GM23338 (cell line): ENCODE data around the gene KRTAP5-3. TPM values are rescaled to one million over a fixed set of nuclear protein-coding genes. Genes with fewer than 3 reads are reported as not detected.

Experiments used
- ATAC-seq: fragments of 200-7000 bp; cut with Tn5 transposase; 3 replicates; pipeline ENCODE4 v1.9.1; 2020
- DNase-seq: peaks from one replicate; pipeline ENCODE4 v3.0.0-alpha.2; 2015; ENCODE audit warnings: low spot score
- H2AFZ ChIP-seq: fragments of 200-600 bp; sonication (generic); 2 replicates; pipeline ENCODE4 v1.8.0; 2016; ENCODE audit warnings: antibody characterized with exemption, mild to moderate bottlenecking, moderate library complexity
- H3F3A ChIP-seq: fragments of 200-600 bp; sonication (generic); replicated peaks from 2 replicates; pipeline ENCODE4 v1.8.0; 2017; ENCODE audit warnings: antibody characterized with exemption, mixed run types, low read depth
- H3K27ac ChIP-seq: fragments of 200-600 bp; sonication (generic); 2 replicates; pipeline ENCODE4 v1.6.1; 2016; ENCODE audit warnings: low read depth
- H3K27me3 ChIP-seq: fragments of 200-600 bp; sonication (generic); 2 replicates; pipeline ENCODE4 v1.8.0; 2016; ENCODE audit warnings: mild to moderate bottlenecking, mixed run types, moderate library complexity; ENCODE audit not compliant: insufficient read depth
- H3K36me3 ChIP-seq: fragments of 200-600 bp; sonication (generic); 2 replicates; pipeline ENCODE4 v1.8.0; 2016; ENCODE audit warnings: mild to moderate bottlenecking; ENCODE audit not compliant: insufficient read depth
- H3K4me1 ChIP-seq: fragments of 200-600 bp; sonication (generic); 2 replicates; pipeline ENCODE4 v1.8.0; 2016; ENCODE audit warnings: mild to moderate bottlenecking, moderate library complexity; ENCODE audit not compliant: insufficient read depth
- H3K4me2 ChIP-seq: fragments of 200-600 bp; sonication (generic); 2 replicates; pipeline ENCODE4 v1.7.1; 2017; ENCODE audit warnings: mixed run types
- H3K4me3 ChIP-seq: fragments of 200-600 bp; sonication (generic); 2 replicates; pipeline ENCODE4 v1.6.1; 2016; ENCODE audit warnings: mixed run types
- H3K79me2 ChIP-seq: fragments of 200-600 bp; sonication (generic); replicated peaks from 2 replicates; pipeline ENCODE4 v1.8.0; 2017; ENCODE audit warnings: mild to moderate bottlenecking; ENCODE audit not compliant: insufficient read depth
- H3K9me2 ChIP-seq: fragments of 200-600 bp; sonication (generic); 2 replicates; pipeline ENCODE4 v1.8.0; 2017; ENCODE audit not compliant: insufficient read depth
- H4K20me1 ChIP-seq: fragments of 200-600 bp; sonication (generic); replicated peaks from 2 replicates; pipeline ENCODE4 v1.8.0; 2017; ENCODE audit warnings: mild to moderate bottlenecking; ENCODE audit not compliant: insufficient read depth
- H3K27ac Mint-ChIP-seq: 2 replicates; pipeline ENCODE4 v1.8.0; 2020; ENCODE audit warnings: inconsistent platforms, mild to moderate bottlenecking, moderate library complexity, mixed read lengths
- H3K27me3 Mint-ChIP-seq: 3 replicates; pipeline ENCODE4 v1.8.0; 2022; ENCODE audit warnings: low read depth, mild to moderate bottlenecking, moderate library complexity, mixed read lengths, inconsistent platforms; ENCODE audit not compliant: insufficient read depth, poor library complexity
- H3K36me3 Mint-ChIP-seq: 3 replicates; pipeline ENCODE4 v1.8.0; 2021; ENCODE audit warnings: low read depth, mild to moderate bottlenecking, inconsistent platforms, moderate library complexity, mixed read lengths
- H3K4me1 Mint-ChIP-seq: 3 replicates; pipeline ENCODE4 v1.8.0; 2020; ENCODE audit warnings: mild to moderate bottlenecking, inconsistent platforms, mixed read lengths
- H3K4me3 Mint-ChIP-seq: 3 replicates; pipeline ENCODE4 v1.8.0; 2021; ENCODE audit warnings: moderate library complexity, mild to moderate bottlenecking, inconsistent platforms, mixed read lengths
- H3K9me3 Mint-ChIP-seq: 3 replicates; pipeline ENCODE4 v1.8.0; 2020; ENCODE audit warnings: moderate library complexity, mild to moderate bottlenecking, inconsistent platforms, mixed read lengths
- CREB1 ChIP-seq: fragments of 250-450 bp; sonication (Bioruptor Pico); IDR thresholded peaks from 2 replicates; pipeline ENCODE4 v1.5.0; 2020; ENCODE audit warnings: low read depth, mild to moderate bottlenecking, moderate library complexity
- ETS1 ChIP-seq: IDR thresholded peaks from 2 replicates; pipeline ENCODE4 v1.6.1; 2016; ENCODE audit warnings: antibody characterized with exemption
- EZH2 ChIP-seq: fragments of 200-600 bp; sonication (generic); IDR thresholded peaks from one replicate; pipeline ENCODE4 v1.8.0; 2017; ENCODE audit warnings: antibody characterized with exemption, mild to moderate bottlenecking, low read depth; ENCODE audit not compliant: unreplicated experiment
- EZH2phosphoT487 ChIP-seq: fragments of 200-600 bp; sonication (generic); IDR thresholded peaks from one replicate; pipeline ENCODE4 v1.8.1; 2018; ENCODE audit warnings: antibody characterized with exemption; ENCODE audit not compliant: unreplicated experiment
- NANOG ChIP-seq: IDR thresholded peaks from 2 replicates; pipeline ENCODE4 v1.6.1; 2016; ENCODE audit warnings: antibody characterized with exemption, borderline replicate concordance
- POLR2AphosphoS5 ChIP-seq: IDR thresholded peaks from 2 replicates; pipeline ENCODE4 v1.6.1; 2016; ENCODE audit warnings: antibody characterized with exemption, low read depth
- STAT1 ChIP-seq: IDR thresholded peaks from one replicate; pipeline ENCODE4 v1.6.1; 2016; ENCODE audit warnings: antibody characterized with exemption; ENCODE audit not compliant: unreplicated experiment
- ZNF114 ChIP-seq: fragments of 250-450 bp; sonication (Bioruptor Pico); IDR thresholded peaks from 2 replicates; pipeline ENCODE4 v1.5.0; 2020; ENCODE audit warnings: mild to moderate bottlenecking, moderate library complexity
- ZNF462 ChIP-seq: fragments of 250-450 bp; sonication (Bioruptor Pico); IDR thresholded peaks from 2 replicates; pipeline ENCODE4 v1.5.0; 2020; ENCODE audit warnings: mild to moderate bottlenecking, moderate library complexity
- polyA plus RNA-seq: library from polyadenylated mRNA; unstranded; fragments of >200 nt; fragmentation: Nextera tagmentation; extraction: Ambion mirVana; gene quantifications from 2 replicates; pipeline ENCODE4 v1.2.1, GENCODE V29; 2016
- total RNA-seq: library from RNA; depleted of rRNA; stranded (reverse); fragments of >200 nt; shearing (Covaris generic); gene quantifications from 2 replicates; pipeline ENCODE4 v1.2.3, GENCODE V29; 2014

Gene KRTAP5-3
- total and polyA plus RNA-seq, 2 experiments from 2014 or later, result not detected

GRCh38 chr11:1570531-1570895 lies 37.8 kb downstream of the KRTAP5-3 start:
- no peaks in the 10 kb centered on the region for H3K9me3 Mint-ChIP-seq
- Histone ChIP-seq H3K36me3 (no peaks in the 10 kb centered on the region), H3K4me2 (peak overlapping the region; percentile 86), H3F3A (peaks cover 8% of the 10 kb centered on the region; the same call in 1 of the 2 replicates), H3K9me2 (no peaks in the 10 kb centered on the region), H3K4me3 (peak overlapping the region; percentile 58; the same call in 1 of the 2 replicates), H3K27ac (no peak overlapping the region), H3K4me1 (peaks cover 32% of the 10 kb centered on the region), H3K27me3 (peaks cover 57% of the 10 kb centered on the region), H4K20me1 (no peaks in the 10 kb centered on the region), H3K79me2 (no peaks in the 10 kb centered on the region), H2AFZ (no peak overlapping the region)
- TF ChIP-seq ETS1, result no peak
- no peak for TF ChIP-seq STAT1
- TF ChIP-seq CREB1, result no peak
- no peak for TF ChIP-seq ZNF114 (CRISPR knock-in tag)
- TF ChIP-seq NANOG, result no peak
- TF ChIP-seq EZH2phosphoT487, result no peak
- no peak for TF ChIP-seq ZNF462 (CRISPR knock-in tag)
- no peak for TF ChIP-seq EZH2
- no peak for TF ChIP-seq POLR2AphosphoS5
- peak overlapping the region; percentile 42; the same call in 2 of the 3 replicates for H3K4me3 Mint-ChIP-seq
- peaks cover 46% of the 10 kb centered on the region for H3K27me3 Mint-ChIP-seq
- H3K36me3 Mint-ChIP-seq, result no peaks in the 10 kb centered on the region
- ATAC-seq (no peak), DNase-seq (no peak)
- peaks cover 21% of the 10 kb centered on the region for H3K4me1 Mint-ChIP-seq
- H3K27ac Mint-ChIP-seq, result no peak overlapping the region
